Activated CD8-positive, alpha-beta T cell treated with anti-CD3 and anti-CD28 coated beads, Interleukin-2, amount 10 ng/mL, durations not matched to agents 7 days and 5 days (primary cell): ENCODE results near the gene AHRR. TPM values are rescaled to one million over a fixed set of nuclear protein-coding genes. Genes with fewer than 3 reads are reported as not detected.
"Not testable (repeated sequence)": the region's sequence is repeated elsewhere in the genome, so short reads cannot be mapped to it uniquely, and the experiment has no call there.

Source experiments
- ATAC-seq: fragments of 150-1000 bp; cut with Tn5 transposase; one replicate; pipeline ENCODE4 v1.10.0; 2021; ENCODE audit warnings: moderate library complexity
- CTCF ChIA-PET: fragments of 350-600 bp; sonication (Branson Sonifier 250); formaldehyde crosslinking; loops from one replicate; lab custom pipeline; 2021; ENCODE audit warnings: antibody characterized with exemption; lab: Charles Lee
- POLR2A ChIA-PET: fragments of 350-600 bp; sonication (Branson Sonifier 250); formaldehyde crosslinking; loops from one replicate; lab custom pipeline; 2021; ENCODE audit warnings: antibody characterized with exemption; lab: Charles Lee
- DNase-seq: peaks from one replicate; pipeline ENCODE4 v3.0.0-alpha.2; 2020
- H3K27ac Mint-ChIP-seq: one replicate; pipeline ENCODE4 v1.8.0; 2021; ENCODE audit warnings: mild to moderate bottlenecking, mixed read lengths
- H3K27me3 Mint-ChIP-seq: one replicate; pipeline ENCODE4 v1.8.0; 2021; ENCODE audit warnings: low read depth, mixed read lengths
- H3K36me3 Mint-ChIP-seq: one replicate; pipeline ENCODE4 v1.8.0; 2021; ENCODE audit warnings: low read depth, mixed read lengths
- H3K4me1 Mint-ChIP-seq: one replicate; pipeline ENCODE4 v1.8.0; 2021; ENCODE audit warnings: low read depth, mixed read lengths
- H3K4me3 Mint-ChIP-seq: one replicate; pipeline ENCODE4 v1.8.0; 2021; ENCODE audit warnings: mild to moderate bottlenecking, mixed read lengths
- H3K9me3 Mint-ChIP-seq: one replicate; pipeline ENCODE4 v1.8.0; 2022; ENCODE audit warnings: mixed read lengths; ENCODE audit not compliant: insufficient read depth
- total RNA-seq, 2 experiments: library from RNA; stranded (reverse); gene quantifications; one replicate each; pipeline ENCODE4 v1.2.3, GENCODE V29; 2021

AHRR gene
- total RNA-seq, 2 experiments from 2014 or later, result 56.1 to 57.2 TPM

- H3K27ac Mint-ChIP-seq, result peak overlapping the region; percentile 27
- H3K36me3 Mint-ChIP-seq, result peaks cover 72% of the 10 kb centered on the region
- ATAC-seq, result no peak
Observed at GRCh38 chr5:362978-363765, 41.7 kb downstream of the AHRR start.

DNA sequence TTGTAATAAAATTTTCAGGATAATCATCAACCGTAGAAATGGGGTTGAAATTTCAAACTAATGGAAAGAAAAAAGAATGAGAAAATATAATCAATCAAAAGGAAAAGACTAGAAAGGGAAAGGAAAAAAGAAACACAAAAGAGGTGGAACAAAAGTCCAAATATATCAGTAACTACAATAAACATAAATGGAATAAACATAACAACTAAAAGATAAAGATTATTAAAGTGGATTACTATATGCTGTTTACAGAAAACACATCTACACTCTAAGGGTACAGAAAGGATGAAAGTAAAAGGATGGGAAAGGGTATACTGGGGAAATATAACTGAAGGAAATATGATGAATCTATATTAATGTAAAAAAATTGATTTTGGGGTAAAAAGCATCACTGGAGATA, 43.0 kb downstream of the AHRR start:
- peaks cover 82% of the 10 kb centered on the region for H3K36me3 Mint-ChIP-seq
- no peak for ATAC-seq
- CTCF ChIA-PET, result interaction anchor here (1.0 to 1.2 kb wide), 2 partner anchors 48 to 66 kb away, joined by 3 to 4 read pairs; no protein-coding TSS in a partner anchor
- DNase-seq, result no peak
- no peak overlapping the region for H3K27ac Mint-ChIP-seq
- H3K4me1 Mint-ChIP-seq, result peaks cover 29% of the 10 kb centered on the region
- H3K27me3 Mint-ChIP-seq, result no peaks in the 10 kb centered on the region
- POLR2A ChIA-PET, result no interaction called here
- peaks cover 17% of the 10 kb centered on the region for H3K9me3 Mint-ChIP-seq
- H3K4me3 Mint-ChIP-seq, result no peak overlapping the region

More at GRCh38 chr5:362978-363765, 41.7 kb downstream of the AHRR start:
- no peak for DNase-seq
- H3K9me3 Mint-ChIP-seq, result peaks cover 17% of the 10 kb centered on the region
- H3K4me3 Mint-ChIP-seq, result no peak overlapping the region
- CTCF ChIA-PET, result interaction anchor here (1.0 to 1.6 kb wide), 5 partner anchors 13 to 68 kb away, joined by 3 to 6 read pairs (median 3); no protein-coding TSS in a partner anchor
- POLR2A ChIA-PET, result no interaction called here
- H3K4me1 Mint-ChIP-seq, result peaks cover 16% of the 10 kb centered on the region
- no peaks in the 10 kb centered on the region for H3K27me3 Mint-ChIP-seq

DNA sequence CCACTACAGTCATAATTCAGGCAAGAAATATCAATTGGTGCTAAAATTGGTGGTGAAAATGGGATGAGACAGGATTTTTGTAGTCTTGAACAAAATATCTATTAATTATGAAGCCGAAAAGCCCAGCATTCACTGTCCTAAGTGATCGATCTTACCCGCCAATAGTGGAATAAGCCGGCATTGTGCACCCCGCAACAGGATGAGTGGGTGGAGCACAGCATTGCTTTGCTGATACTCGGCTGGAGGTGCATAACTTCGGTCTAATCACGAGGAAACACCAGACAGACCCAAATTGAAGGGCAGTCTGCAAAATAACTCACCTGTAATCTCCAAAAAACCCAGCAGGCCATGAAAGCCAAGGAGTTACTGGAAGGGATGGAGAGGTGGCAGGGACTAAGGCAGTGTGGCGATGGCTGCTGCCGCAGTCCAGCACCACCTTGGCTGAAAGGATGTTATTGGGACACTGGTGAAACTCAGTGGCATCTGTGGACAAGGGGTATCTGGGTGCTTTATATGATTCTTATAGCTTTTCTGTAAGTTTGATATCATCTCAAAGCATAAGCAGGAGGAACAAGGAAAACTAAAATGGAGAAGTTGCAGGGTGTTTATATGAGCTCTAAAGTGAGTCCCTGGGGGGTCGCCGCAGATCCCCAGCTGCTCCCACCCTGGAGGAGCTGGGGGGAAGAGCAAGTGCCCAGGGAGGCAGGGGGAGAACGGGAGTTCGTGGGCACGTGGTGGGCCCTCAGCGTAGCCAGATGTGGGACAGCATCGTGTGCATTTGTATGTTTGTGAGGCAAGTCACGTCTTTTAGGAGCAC, 45.2 kb downstream of the AHRR start:
- CTCF ChIA-PET, result interaction anchor here (0.6 to 1.7 kb wide), 4 partner anchors 18 to 51 kb away, joined by 3 to 5 read pairs (median 4); no protein-coding TSS in a partner anchor
- POLR2A ChIA-PET, result interaction anchor here (0.6 kb wide), 1 partner anchor 13 kb away, joined by 3 read pairs; no protein-coding TSS in a partner anchor
- ATAC-seq (no peak), DNase-seq (peak; percentile 15)
- peaks cover 49% of the 10 kb centered on the region for H3K4me1 Mint-ChIP-seq
- H3K27ac Mint-ChIP-seq, result peak overlapping the region; percentile 26
- H3K36me3 Mint-ChIP-seq, result peaks cover 75% of the 10 kb centered on the region
- H3K4me3 Mint-ChIP-seq, result no peak overlapping the region
- peaks cover 17% of the 10 kb centered on the region for H3K9me3 Mint-ChIP-seq
- H3K27me3 Mint-ChIP-seq, result no peaks in the 10 kb centered on the region

DNA sequence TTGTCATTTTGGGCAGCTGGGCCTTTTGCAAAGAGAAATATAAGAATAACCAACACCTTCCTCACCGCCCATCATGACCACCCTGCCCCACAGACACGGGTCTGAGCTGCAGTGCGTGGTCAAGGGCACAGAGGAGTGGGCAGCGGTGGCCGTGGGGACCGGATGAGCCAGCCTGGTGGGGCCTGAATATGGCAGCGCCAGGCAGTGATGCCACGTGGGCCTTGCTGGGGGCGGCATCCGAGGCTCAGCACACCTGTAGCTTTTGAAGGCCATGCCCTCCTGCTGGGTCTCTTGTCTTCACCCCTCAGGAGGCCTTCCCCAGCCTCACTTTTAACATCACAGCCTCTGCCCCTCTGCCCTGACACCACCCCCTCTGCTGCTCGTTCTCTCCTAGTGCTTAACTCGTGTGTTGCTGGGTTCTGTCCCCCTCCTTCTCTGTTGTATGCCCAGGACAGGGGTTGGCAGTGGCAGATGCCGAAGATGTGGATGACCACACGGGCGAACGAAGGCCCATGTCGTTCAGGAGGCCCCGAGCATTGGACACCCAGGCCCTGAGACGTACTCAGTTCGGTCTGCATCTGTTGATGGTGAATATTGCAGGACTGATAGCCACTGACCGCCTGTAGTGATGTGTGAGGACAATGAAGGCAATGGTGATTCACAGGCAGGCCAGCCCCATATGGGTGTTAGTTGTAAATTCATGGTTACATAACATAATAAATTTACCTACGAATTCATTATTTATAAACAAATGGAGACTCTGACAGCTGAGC, 46.0 kb downstream of the AHRR start:
- no peaks in the 10 kb centered on the region for H3K27me3 Mint-ChIP-seq
- H3K9me3 Mint-ChIP-seq, result peaks cover 17% of the 10 kb centered on the region
- H3K4me3 Mint-ChIP-seq, result no peak overlapping the region
- ATAC-seq (no peak), DNase-seq (peak; percentile 17)
- peak overlapping the region; percentile 48 for H3K27ac Mint-ChIP-seq
- ChIA-PET CTCF (interaction anchor here (0.6 to 1.8 kb wide), 5 partner anchors 11 to 50 kb away, joined by 3 to 8 read pairs (median 4); no protein-coding TSS in a partner anchor), POLR2A (interaction anchor here (0.6 to 1.6 kb wide), 2 partner anchors 12 to 13 kb away, joined by 3 to 4 read pairs; no protein-coding TSS in a partner anchor)
- H3K36me3 Mint-ChIP-seq, result peaks cover 71% of the 10 kb centered on the region
- peaks cover 57% of the 10 kb centered on the region for H3K4me1 Mint-ChIP-seq

DNA sequence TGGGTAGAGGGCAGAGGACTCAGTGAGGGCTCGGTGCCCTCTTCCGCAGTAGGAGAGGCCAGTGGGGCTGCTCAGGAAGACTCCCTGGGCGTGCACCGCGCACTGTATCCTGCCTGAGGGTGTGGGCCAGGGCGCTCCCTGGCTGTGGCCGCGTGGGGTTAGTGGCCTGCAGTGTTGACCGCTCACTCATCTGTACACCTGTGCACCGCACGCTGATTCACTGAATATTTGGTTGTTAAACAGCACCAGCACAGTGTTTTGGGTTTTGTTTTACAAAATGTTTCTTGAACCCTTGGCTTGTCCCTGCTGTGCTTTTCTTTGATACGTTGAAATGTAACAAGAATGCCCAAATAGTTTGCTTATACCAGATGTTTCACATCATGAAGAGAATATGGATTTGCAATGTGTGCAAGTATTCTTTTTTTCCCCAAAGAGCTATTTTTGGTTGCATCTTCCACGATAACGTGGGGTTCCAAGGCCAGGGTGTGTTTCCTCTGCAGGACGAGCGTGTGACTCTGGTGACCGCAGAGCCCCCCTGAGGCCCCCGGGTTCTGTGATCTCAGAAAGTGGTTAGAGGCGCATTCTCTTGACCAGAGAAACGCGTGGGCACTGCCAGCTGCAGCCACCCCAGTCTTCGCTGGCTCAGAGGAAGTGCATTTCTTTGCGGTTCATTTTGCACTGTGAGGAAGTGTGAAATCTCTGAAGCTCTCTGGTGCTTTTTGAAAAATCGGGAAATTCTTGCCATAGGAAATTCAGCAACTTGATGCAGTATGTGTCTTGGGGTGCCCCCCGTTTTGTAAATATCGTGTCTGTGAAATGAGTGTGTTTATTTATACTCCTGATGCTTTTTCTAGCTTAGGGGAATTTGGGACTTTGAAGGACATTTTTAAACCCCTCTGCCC, 46.9 kb downstream of the AHRR start:
- H3K36me3 Mint-ChIP-seq, result peaks cover 63% of the 10 kb centered on the region
- no peak for ATAC-seq
- H3K4me3 Mint-ChIP-seq, result peak overlapping the region; percentile 0

GRCh38 chr5:369151-369868, 47.8 kb downstream of the AHRR start:
- ATAC-seq (peak; percentile 7), DNase-seq (peak; percentile 28)
- ChIA-PET POLR2A (interaction anchor here (0.8 to 1.7 kb wide), 4 partner anchors 10 to 24 kb away, joined by 3 to 5 read pairs (median 4); no protein-coding TSS in a partner anchor), CTCF (interaction anchor here (0.9 to 2.0 kb wide), 7 partner anchors 9 to 77 kb away, joined by 3 to 8 read pairs (median 4); no protein-coding TSS in a partner anchor)
- peak overlapping the region; percentile 71 for H3K27ac Mint-ChIP-seq
- H3K4me3 Mint-ChIP-seq, result peak overlapping the region; percentile 0
- H3K9me3 Mint-ChIP-seq, result peaks cover 11% of the 10 kb centered on the region
- H3K36me3 Mint-ChIP-seq, result peaks cover 55% of the 10 kb centered on the region
- H3K27me3 Mint-ChIP-seq, result no peaks in the 10 kb centered on the region
- H3K4me1 Mint-ChIP-seq, result peaks cover 64% of the 10 kb centered on the region

More for the DNA sequence above, 46.9 kb downstream of the AHRR start:
- CTCF ChIA-PET, result interaction anchor here (0.9 to 2.0 kb wide), 7 partner anchors 10 to 78 kb away, joined by 3 to 8 read pairs (median 4); no protein-coding TSS in a partner anchor
- peak; percentile 36 for DNase-seq
- H3K27ac Mint-ChIP-seq, result peak overlapping the region; percentile 71
- no peaks in the 10 kb centered on the region for H3K27me3 Mint-ChIP-seq
- peaks cover 62% of the 10 kb centered on the region for H3K4me1 Mint-ChIP-seq
- H3K9me3 Mint-ChIP-seq, result peaks cover 17% of the 10 kb centered on the region
- POLR2A ChIA-PET, result interaction anchor here (0.6 to 1.7 kb wide), 5 partner anchors 11 to 150 kb away, joined by 3 to 5 read pairs (median 4); partner anchors contain the start of genes CCDC127 and SDHA

- peak; percentile 12 for DNase-seq
- Mint-ChIP-seq H3K4me1 (peaks cover 70% of the 10 kb centered on the region), H3K27ac (peak overlapping the region; percentile 71), H3K36me3 (peaks cover 53% of the 10 kb centered on the region)
- not testable (repeated sequence) for ATAC-seq, H3K27me3 Mint-ChIP-seq, H3K4me3 Mint-ChIP-seq, H3K9me3 Mint-ChIP-seq
- ChIA-PET CTCF (interaction anchor here (1.4 to 2.0 kb wide), 2 partner anchors 23 to 77 kb away, joined by 5 read pairs; no protein-coding TSS in a partner anchor), POLR2A (interaction anchor here (1.7 kb wide), 1 partner anchor 16 kb away, joined by 4 read pairs; no protein-coding TSS in a partner anchor)
Observed at GRCh38 chr5:369869-370236, 48.3 kb downstream of the AHRR start.

- Mint-ChIP-seq H3K4me3 (no peak overlapping the region), H3K27ac (peak overlapping the region; percentile 87), H3K9me3 (peaks cover 3% of the 10 kb centered on the region), H3K4me1 (peaks cover 75% of the 10 kb centered on the region), H3K36me3 (peaks cover 53% of the 10 kb centered on the region), H3K27me3 (no peaks in the 10 kb centered on the region)
- ATAC-seq, result no peak
- peak; percentile 16 for DNase-seq
- CTCF ChIA-PET, result interaction anchor here (1.5 to 2.0 kb wide), 2 partner anchors 22 to 76 kb away, joined by 4 to 5 read pairs; no protein-coding TSS in a partner anchor
- POLR2A ChIA-PET, result interaction anchor here (2.1 kb wide), 1 partner anchor 23 kb away, joined by 9 read pairs; no protein-coding TSS in a partner anchor
Observed at GRCh38 chr5:370311-370958, 48.9 kb downstream of the AHRR start.
